Liver (tissue), 9 donors: ENCODE measurements around the gene TEX10. TPM values are rescaled to one million over a fixed set of nuclear protein-coding genes. Genes with fewer than 3 reads are reported as not detected.
"Not testable (repeated sequence)": the region's sequence is repeated elsewhere in the genome, so short reads cannot be mapped to it uniquely, and the experiment has no call there.

Experiments
- DNase-seq: peaks from one replicate; pipeline ENCODE4 v3.0.0-alpha.2; 2017; ENCODE audit warnings: low spot score
- H3K27ac ChIP-seq, 2 donors: one replicate each; pipeline ENCODE4 v1.7.0; 2013; ENCODE audit warnings: inconsistent platforms in 2 of 2, low read length in 2 of 2, control low read depth in 1 of 2, low read depth in 1 of 2, mild to moderate bottlenecking in 1 of 2
- H3K27me3 ChIP-seq, 4 donors: one replicate each; pipeline versions ENCODE4 v1.6.1 to v1.7.0; 2013; ENCODE audit warnings: low read length in 3 of 4, inconsistent platforms in 1 of 4, mild to moderate bottlenecking in 1 of 4, moderate library complexity in 1 of 4; ENCODE audit not compliant: control insufficient read depth in 4 of 4, insufficient read depth in 4 of 4
- H3K36me3 ChIP-seq, 4 donors: one replicate each; pipeline versions ENCODE4 v1.6.1 to v1.7.0; 2013; ENCODE audit warnings: low read length in 3 of 4, mild to moderate bottlenecking in 3 of 4, low read depth in 1 of 4, moderate library complexity in 1 of 4; ENCODE audit not compliant: control insufficient read depth in 4 of 4, insufficient read depth in 3 of 4
- H3K4me1 ChIP-seq, 4 donors: one replicate each; pipeline versions ENCODE4 v1.6.1 to v1.7.0; 2013; ENCODE audit warnings: low read length in 3 of 4, mild to moderate bottlenecking in 3 of 4, moderate library complexity in 1 of 4; ENCODE audit not compliant: control insufficient read depth in 4 of 4, insufficient read depth in 4 of 4
- H3K4me3 ChIP-seq, 3 donors: one replicate each; pipeline versions ENCODE4 v1.6.1 to v1.7.0; 2013; ENCODE audit warnings: low read length in 3 of 3, control low read depth in 1 of 3, low read depth in 1 of 3, mild to moderate bottlenecking in 1 of 3
- H3K9ac ChIP-seq, 2 donors: one replicate each; pipeline ENCODE4 v1.7.0; 2013; ENCODE audit warnings: low read length in 2 of 2, mild to moderate bottlenecking in 2 of 2, moderate library complexity in 2 of 2, control low read depth in 1 of 2, low read depth in 1 of 2
- H3K9me3 ChIP-seq, 4 donors: one replicate each; pipeline versions ENCODE4 v1.6.1 to v1.7.0; 2013; ENCODE audit warnings: low read length in 3 of 4; ENCODE audit not compliant: control insufficient read depth in 4 of 4
- ATF3 ChIP-seq: IDR thresholded peaks from 2 replicates; pipeline ENCODE4 v1.6.1; 2016; ENCODE audit warnings: antibody characterized with exemption
- CTCF ChIP-seq: fragments of 150-350 bp; IDR thresholded peaks from 2 replicates; pipeline ENCODE4 v1.5.1; 2017; ENCODE audit warnings: improper control_type of control experiment, low read depth, low read length; ENCODE audit not compliant: missing input control
- FOXA1 ChIP-seq: IDR thresholded peaks from 2 replicates; pipeline ENCODE4 v1.6.1; 2016; ENCODE audit warnings: antibody characterized with exemption
- FOXA2 ChIP-seq: IDR thresholded peaks from 2 replicates; pipeline ENCODE4 v1.6.1; 2016; ENCODE audit warnings: antibody characterized with exemption
- HNF4A ChIP-seq, 2 donors: conservative IDR thresholded peaks; 2 replicates each; pipeline ENCODE4 v1.6.1; 2016; ENCODE audit warnings: antibody characterized with exemption in 2 of 2, mild to moderate bottlenecking in 2 of 2
- HNF4G ChIP-seq: IDR thresholded peaks from 2 replicates; pipeline ENCODE4 v1.6.1; 2016; ENCODE audit warnings: antibody characterized with exemption
- JUND ChIP-seq, 2 donors: IDR thresholded peaks; 2 replicates each; pipeline ENCODE4 v1.6.1; 2016; ENCODE audit warnings: antibody characterized with exemption in 2 of 2
- MAX ChIP-seq: IDR thresholded peaks from 2 replicates; pipeline ENCODE4 v1.6.1; 2016; ENCODE audit warnings: antibody characterized with exemption
- NR2F2 ChIP-seq: IDR thresholded peaks from 2 replicates; pipeline ENCODE4 v1.6.1; 2016; ENCODE audit warnings: antibody characterized with exemption
- RAD21 ChIP-seq, 2 donors: IDR thresholded peaks; 2 replicates each; pipeline ENCODE4 v1.6.1; 2016; ENCODE audit warnings: antibody characterized with exemption in 2 of 2, mild to moderate bottlenecking in 2 of 2
- REST ChIP-seq: IDR thresholded peaks from 2 replicates; pipeline ENCODE4 v1.6.1; 2016; ENCODE audit warnings: antibody characterized with exemption, mild to moderate bottlenecking
- RXRA ChIP-seq, 2 donors: IDR thresholded peaks; 2 replicates each; pipeline ENCODE4 v1.6.1; 2017 to 2018; ENCODE audit warnings: antibody characterized with exemption in 2 of 2, mild to moderate bottlenecking in 1 of 2
- SP1 ChIP-seq: IDR thresholded peaks from 2 replicates; pipeline ENCODE4 v1.6.1; 2018; ENCODE audit warnings: antibody characterized with exemption, mild to moderate bottlenecking
- TAF1 ChIP-seq: conservative IDR thresholded peaks from 2 replicates; pipeline ENCODE4 v1.6.1; 2016; ENCODE audit warnings: antibody characterized with exemption, mild to moderate bottlenecking
- YY1 ChIP-seq: IDR thresholded peaks from 2 replicates; pipeline ENCODE4 v1.6.1; 2016; ENCODE audit warnings: antibody characterized with exemption, mild to moderate bottlenecking
- ZBTB33 ChIP-seq: IDR thresholded peaks from 2 replicates; pipeline ENCODE4 v1.6.1; 2016; ENCODE audit warnings: antibody characterized with exemption
- WGBS: extraction: QIAGEN DNeasy Blood & Tissue Kit; methylation state at CpG from one replicate; pipeline ENCODE4 v1.1.7; 2013; 5-methylcytosine and 5-hydroxymethylcytosine counted together
- polyA plus RNA-seq, 2 donors: library from polyadenylated mRNA; stranded (reverse) in 1 of 2; unstranded in 1 of 2; fragments of 200-250 nt in 1 of 2; fragments of >200 nt in 1 of 2; fragmentation: Nextera tagmentation in 1 of 2; extraction: Ambion mirVana in 1 of 2; gene quantifications; one replicate each; pipeline versions ENCODE4 v1.2.1 to v1.2.3, GENCODE V29; 2013 to 2015
- total RNA-seq, 2 donors: library from RNA; depleted of rRNA; stranded (reverse); fragments of >200 nt; gene quantifications; one replicate each; pipeline ENCODE4 v1.2.3, GENCODE V29; 2014
- donor health status: healthy.
- donor health status: healthy.
- donor health status: healthy.
- donor health status: healthy.
- donor health status: healthy.

The TEX10 gene
- total and polyA plus RNA-seq, 4 donors = 3.3 to 10.0 (median 6.1) TPM

GRCh38 chr9:100341889-100342288 lies 10.9 kb downstream of the TEX10 start (continued):
- TF ChIP-seq ZBTB33 (no peak), RAD21 (IDR thresholded peaks at IDR 0.05) (no peak)

- no peak overlapping the region for H3K27ac ChIP-seq
- WGBS = 99% methylated on average over 2 of the region's 2 CpGs
- no peak for DNase-seq
- H3K36me3 ChIP-seq = peaks cover 0 to 5% (median 2%) of the 10 kb centered on the region in 4 donors
- TF ChIP-seq YY1 (no peak), FOXA1 (no peak), REST (no peak), FOXA2 (no peak), JUND (IDR thresholded peaks at IDR 0.05) (no peak), RXRA (IDR thresholded peaks at IDR 0.05) (no peak), ATF3 (no peak), ZBTB33 (no peak), NR2F2 (no peak), TAF1 (no peak), CTCF (no peak), HNF4G (no peak), RAD21 (IDR thresholded peaks at IDR 0.05) (no peak), HNF4A (conservative IDR thresholded peaks at IDR 0.05) (no peak), MAX (no peak), SP1 (no peak)
- H3K4me1 ChIP-seq = no peaks in the 10 kb centered on the region
- H3K9me3 ChIP-seq = no peaks in the 10 kb centered on the region
- H3K27me3 ChIP-seq = no peaks in the 10 kb centered on the region
- H3K9ac ChIP-seq = no peak overlapping the region
- no peak overlapping the region for H3K4me3 ChIP-seq
These were observed 12.5 kb downstream of the TEX10 start for GRCh38 chr9:100340224-100340623.

- not testable (repeated sequence) for H3K27me3 ChIP-seq, H3K9me3 ChIP-seq, DNase-seq, H3K27ac ChIP-seq, H3K9ac ChIP-seq, H3K36me3 ChIP-seq, H3K4me1 ChIP-seq, H3K4me3 ChIP-seq
- WGBS = 98% methylated on average over 5 of the region's 5 CpGs
These were observed 14.0 kb downstream of the TEX10 start for GRCh38 chr9:100338736-100339135.
